Keratinocyte (primary cell): ENCODE data around the gene ARHGAP15.

Experiments
- EZH2 ChIP-seq: IDR thresholded peaks from one replicate; pipeline ENCODE4 v1.6.1; 2012; ENCODE audit warnings: inconsistent platforms, mild to moderate bottlenecking, low read length, moderate library complexity
- TF ChIP-seq, protein P1 (sequence below), 3 experiments: IDR thresholded peaks in 1 of 3; conservative IDR thresholded peaks in 1 of 3; optimal IDR thresholded peaks in 1 of 3; 2 replicates in 2 of 3; 3 replicates in 1 of 3; pipeline versions ENCODE3 to v1.5.1; 2011; ENCODE audit warnings: low read length in 3 of 3, mild to moderate bottlenecking in 3 of 3, moderate library complexity in 2 of 3, control low read depth in 1 of 3, inconsistent platforms in 1 of 3; ENCODE audit not compliant: insufficient read depth in 2 of 3; ENCODE audit errors: extremely low read depth in 1 of 3

DNA sequence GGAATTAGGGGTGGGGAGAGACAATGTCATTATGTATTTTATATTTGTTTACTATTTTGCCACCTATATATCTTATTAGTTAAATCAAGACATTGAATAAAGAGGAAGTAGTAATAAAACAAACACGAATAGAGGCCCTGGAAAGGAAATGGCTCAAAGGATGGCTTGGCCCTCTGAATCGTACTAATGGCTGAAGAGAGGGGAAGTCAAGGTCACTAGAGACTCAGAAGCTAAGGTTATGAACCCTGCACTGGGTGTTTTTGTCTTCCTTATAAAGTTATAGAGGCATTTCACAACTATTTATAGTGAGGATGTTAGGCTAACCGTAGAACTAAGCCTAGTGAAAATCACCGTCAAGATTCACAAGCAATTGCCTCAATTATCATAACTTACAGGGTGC is 685.9 kb downstream of the ARHGAP15 start:
- TF ChIP-seq, protein P1, sequence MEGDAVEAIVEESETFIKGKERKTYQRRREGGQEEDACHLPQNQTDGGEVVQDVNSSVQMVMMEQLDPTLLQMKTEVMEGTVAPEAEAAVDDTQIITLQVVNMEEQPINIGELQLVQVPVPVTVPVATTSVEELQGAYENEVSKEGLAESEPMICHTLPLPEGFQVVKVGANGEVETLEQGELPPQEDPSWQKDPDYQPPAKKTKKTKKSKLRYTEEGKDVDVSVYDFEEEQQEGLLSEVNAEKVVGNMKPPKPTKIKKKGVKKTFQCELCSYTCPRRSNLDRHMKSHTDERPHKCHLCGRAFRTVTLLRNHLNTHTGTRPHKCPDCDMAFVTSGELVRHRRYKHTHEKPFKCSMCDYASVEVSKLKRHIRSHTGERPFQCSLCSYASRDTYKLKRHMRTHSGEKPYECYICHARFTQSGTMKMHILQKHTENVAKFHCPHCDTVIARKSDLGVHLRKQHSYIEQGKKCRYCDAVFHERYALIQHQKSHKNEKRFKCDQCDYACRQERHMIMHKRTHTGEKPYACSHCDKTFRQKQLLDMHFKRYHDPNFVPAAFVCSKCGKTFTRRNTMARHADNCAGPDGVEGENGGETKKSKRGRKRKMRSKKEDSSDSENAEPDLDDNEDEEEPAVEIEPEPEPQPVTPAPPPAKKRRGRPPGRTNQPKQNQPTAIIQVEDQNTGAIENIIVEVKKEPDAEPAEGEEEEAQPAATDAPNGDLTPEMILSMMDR (optimal IDR thresholded peaks at IDR 0.05 in 1 of 3, IDR thresholded peaks at IDR 0.05 in 1 of 3, conservative IDR thresholded peaks at IDR 0.05 in 1 of 3; ENCODE audit: extremely low read depth in 1 of 3, insufficient read depth in 2 of 3, low read length in 3 of 3): no peak
- TF ChIP-seq EZH2: no peak
